Uterus (tissue), 4 donors: Measurements from ENCODE around the gene ANP32A. TPM values are rescaled to one million over a fixed set of nuclear protein-coding genes. Genes with fewer than 3 reads are reported as not detected.
A peak's percentile ranks its signal among the peaks of the same experiment; 100 is the strongest.

ENCODE experiments used
- DNase-seq, 2 donors: peaks; one replicate each; pipeline ENCODE4 v3.0.0-alpha.2; 2019 to 2020
- H3K27ac ChIP-seq, 2 donors: fragments of 200-600 bp; sonication (generic); 1 replicate in 1 of 2; 2 replicates in 1 of 2; pipeline ENCODE4 v1.5.1; 2016 to 2018
- H3K27me3 ChIP-seq, 2 donors: fragments of 200-600 bp; sonication (generic); one replicate each; pipeline ENCODE4 v1.5.1; 2018 to 2019; ENCODE audit warnings: control low read depth in 1 of 2
- H3K36me3 ChIP-seq, 2 donors: fragments of 200-600 bp; sonication (generic); one replicate each; pipeline ENCODE4 v1.5.1; 2019; ENCODE audit warnings: control low read depth in 1 of 2
- H3K4me1 ChIP-seq, 2 donors: fragments of 200-600 bp; sonication (generic); one replicate each; pipeline ENCODE4 v1.5.1; 2018 to 2019; ENCODE audit warnings: control low read depth in 1 of 2
- H3K4me3 ChIP-seq, 2 donors: fragments of 200-600 bp; sonication (generic); 1 replicate in 1 of 2; 2 replicates in 1 of 2; pipeline ENCODE4 v1.5.1; 2018 to 2019; ENCODE audit warnings: mild to moderate bottlenecking in 1 of 2
- H3K9me3 ChIP-seq, 2 donors: fragments of 200-600 bp; sonication (generic); one replicate each; pipeline ENCODE4 v1.5.1; 2019; ENCODE audit warnings: control low read depth in 1 of 2
- CTCF ChIP-seq, 4 experiments: fragments of 200-600 bp in 2 of 4; fragments of 450-650 bp in 2 of 4; sonication (generic) in 2 of 4; IDR thresholded peaks; one replicate each; pipeline ENCODE4 v1.5.1; 2016 to 2019; ENCODE audit warnings: antibody characterized with exemption in 4 of 4, mild to moderate bottlenecking in 2 of 4, moderate library complexity in 1 of 4
- POLR2A ChIP-seq, 2 donors: fragments of 450-650 bp; IDR thresholded peaks; one replicate each; pipeline ENCODE4 v1.6.1; 2016; ENCODE audit warnings: antibody characterized with exemption in 2 of 2, mild to moderate bottlenecking in 1 of 2, moderate library complexity in 1 of 2
- intact Hi-C: fragments of 100-400 bp; cut with DNase I; formaldehyde crosslinking; loops from one replicate; pipeline ENCODE4 v1.15.1; 2023; ENCODE audit warnings: low total_unique reads
- total RNA-seq, 4 donors: library from RNA; depleted of rRNA in 3 of 4; stranded (reverse); fragments of >200 nt in 3 of 4; gene quantifications; one replicate each; pipeline versions ENCODE4 v1.1.0 to v1.2.4, GENCODE V29; 2014 to 2023
- donor health status: DM: yes; HTN: yes; CAD: no.

The ANP32A gene
- total RNA-seq, 4 donors from 2014 or later = 32.1 to 117 (median 105) TPM

- intact Hi-C loops = no loop called here
Observed at GRCh38 chr15:68774521-68775235, 46.0 kb downstream of the ANP32A start.

GRCh38 chr15:68774120-68774519, 46.6 kb downstream of the ANP32A start:
- Histone ChIP-seq H3K4me3 (no peak overlapping the region), H3K27me3 (no peaks in the 10 kb centered on the region), H3K4me1 (no peaks in the 10 kb centered on the region), H3K36me3 (no peaks in the 10 kb centered on the region), H3K9me3 (no peaks in the 10 kb centered on the region), H3K27ac (no peak overlapping the region)
- no peak for DNase-seq
- no peak for TF ChIP-seq CTCF (IDR thresholded peaks at IDR 0.05)
- no peak for TF ChIP-seq POLR2A (IDR thresholded peaks at IDR 0.05)
- intact Hi-C loops = no loop called here

More at GRCh38 chr15:68774521-68775235, 46.0 kb downstream of the ANP32A start:
- Histone ChIP-seq H3K27ac (peak overlapping the region in 1 of 2 donors; percentile 46), H3K36me3 (no peaks in the 10 kb centered on the region), H3K9me3 (no peaks in the 10 kb centered on the region), H3K4me1 (no peaks in the 10 kb centered on the region), H3K27me3 (no peaks in the 10 kb centered on the region), H3K4me3 (no peak overlapping the region)
- TF ChIP-seq POLR2A (IDR thresholded peaks at IDR 0.05) (no peak), CTCF (IDR thresholded peaks at IDR 0.05) (no peak)
- DNase-seq = peak in 1 of 2 donors; percentile 55

- DNase-seq = no peak
- Histone ChIP-seq H3K4me3 (no peak overlapping the region), H3K36me3 (no peaks in the 10 kb centered on the region), H3K27me3 (no peaks in the 10 kb centered on the region), H3K27ac (no peak overlapping the region), H3K4me1 (no peaks in the 10 kb centered on the region), H3K9me3 (no peaks in the 10 kb centered on the region)
- intact Hi-C loops = no loop called here
- TF ChIP-seq CTCF (IDR thresholded peaks at IDR 0.05) (no peak), POLR2A (IDR thresholded peaks at IDR 0.05) (no peak)
Observed at GRCh38 chr15:68773036-68773435, 47.7 kb downstream of the ANP32A start.

GRCh38 chr15:68770216-68770615, 50.5 kb downstream of the ANP32A start:
- DNase-seq = no peak
- TF ChIP-seq CTCF (IDR thresholded peaks at IDR 0.05) (no peak), POLR2A (IDR thresholded peaks at IDR 0.05) (no peak)
- no peaks in the 10 kb centered on the region for H3K36me3 ChIP-seq
- H3K4me3 ChIP-seq = no peak overlapping the region
- no peak overlapping the region for H3K27ac ChIP-seq
- intact Hi-C loops = no loop called here
- H3K27me3 ChIP-seq = no peaks in the 10 kb centered on the region
- H3K4me1 ChIP-seq = no peaks in the 10 kb centered on the region
- H3K9me3 ChIP-seq = no peaks in the 10 kb centered on the region

GRCh38 chr15:68769702-68770101, 51.0 kb downstream of the ANP32A start:
- no peak overlapping the region for H3K27ac ChIP-seq

More at GRCh38 chr15:68769702-68770101, 51.0 kb downstream of the ANP32A start:
- Histone ChIP-seq H3K4me3 (no peak overlapping the region), H3K4me1 (no peaks in the 10 kb centered on the region), H3K36me3 (no peaks in the 10 kb centered on the region), H3K9me3 (no peaks in the 10 kb centered on the region), H3K27me3 (no peaks in the 10 kb centered on the region)
- no peak for DNase-seq
- intact Hi-C loops = no loop called here
- no peak for TF ChIP-seq CTCF (IDR thresholded peaks at IDR 0.05)
- no peak for TF ChIP-seq POLR2A (IDR thresholded peaks at IDR 0.05)
